Panc1 (cell line): ENCODE data around the gene NPAS1. TPM values are rescaled to one million over a fixed set of nuclear protein-coding genes. Genes with fewer than 3 reads are reported as not detected.
"Not testable (repeated sequence)": the region's sequence is repeated elsewhere in the genome, so short reads cannot be mapped to it uniquely, and the experiment has no call there.

Experiments used
- ATAC-seq: fragments of 200-7000 bp; cut with Tn5 transposase; 2 replicates; pipeline ENCODE4 v1.9.1; 2020; ENCODE audit warnings: mild to moderate bottlenecking, moderate library complexity
- BruUV-seq: library from RNA; stranded (reverse); fragments of 400-500 nt; replicated peaks from 2 replicates; lab custom pipeline; 2021; lab: Mats Ljungman, UMichigan
- CTCF ChIA-PET: fragments of 300-600 bp; sonication (Branson Sonifier 250); formaldehyde crosslinking; loops from one replicate; lab custom pipeline; 2022; ENCODE audit warnings: antibody characterized with exemption; lab: Charles Lee
- POLR2A ChIA-PET: fragments of 300-600 bp; sonication (Branson Sonifier 250); formaldehyde crosslinking; loops from one replicate; lab custom pipeline; 2022; ENCODE audit warnings: antibody characterized with exemption; lab: Charles Lee
- DNase-seq: peaks from one replicate; pipeline ENCODE4 v3.0.0-alpha.2; 2010; ENCODE audit warnings: low read depth, low spot score
- H3K27ac ChIP-seq: 2 replicates; pipeline ENCODE4 v1.5.1; 2011; ENCODE audit warnings: mild to moderate bottlenecking, low read length, inconsistent platforms
- H3K27me3 ChIP-seq: fragments of 200-500 bp; sonication (Bioruptor generic); 2 replicates; pipeline ENCODE4 v1.6.0; 2014; ENCODE audit warnings: low read length, inconsistent platforms; ENCODE audit not compliant: control insufficient read depth, insufficient read depth
- H3K36me3 ChIP-seq: fragments of 200-500 bp; sonication (Bioruptor generic); 2 replicates; pipeline ENCODE4 v1.5.1; 2014; ENCODE audit warnings: inconsistent platforms, mild to moderate bottlenecking, low read length, moderate library complexity; ENCODE audit not compliant: control insufficient read depth, insufficient read depth
- H3K4me1 ChIP-seq: 2 replicates; pipeline ENCODE4 v1.5.1; 2011; ENCODE audit warnings: inconsistent platforms, mild to moderate bottlenecking, low read length, moderate library complexity; ENCODE audit not compliant: control insufficient read depth, insufficient read depth
- H3K4me3 ChIP-seq, 2 experiments: 2 replicates each; pipeline ENCODE4 v1.5.1; 2011 to 2012; ENCODE audit warnings: low read depth in 2 of 2, low read length in 2 of 2, mild to moderate bottlenecking in 2 of 2, inconsistent platforms in 1 of 2, moderate library complexity in 1 of 2
- H3K9me3 ChIP-seq: fragments of 200-500 bp; sonication (Bioruptor generic); 2 replicates; pipeline ENCODE4 v1.5.1; 2014; ENCODE audit warnings: low read depth, mild to moderate bottlenecking, inconsistent platforms, low read length, moderate library complexity; ENCODE audit not compliant: control insufficient read depth, insufficient read depth
- CTCF ChIP-seq: fragments of 450-650 bp; IDR thresholded peaks from 2 replicates; pipeline ENCODE4 v1.5.1; 2017; ENCODE audit warnings: mild to moderate bottlenecking
- POLR2AphosphoS5 ChIP-seq: IDR thresholded peaks from 2 replicates; pipeline ENCODE4 v1.6.1; 2012; ENCODE audit warnings: mild to moderate bottlenecking, low read depth, low read length, moderate library complexity
- REST ChIP-seq, 2 experiments: IDR thresholded peaks; 2 replicates each; pipeline ENCODE4 v1.6.1; 2011 to 2012; ENCODE audit warnings: low read depth in 2 of 2, control low read depth in 1 of 2, low read length in 1 of 2, mild to moderate bottlenecking in 1 of 2, moderate library complexity in 1 of 2; ENCODE audit not compliant: insufficient read depth in 1 of 2
- SIN3A ChIP-seq: IDR thresholded peaks from 2 replicates; pipeline ENCODE4 v1.6.1; 2012; ENCODE audit warnings: low read depth, mild to moderate bottlenecking, low read length, moderate library complexity, borderline replicate concordance; ENCODE audit not compliant: insufficient read depth
- TCF7L2 ChIP-seq: IDR thresholded peaks from 2 replicates; pipeline ENCODE4 v1.6.1; 2011; ENCODE audit warnings: mild to moderate bottlenecking, low read depth, low read length, inconsistent platforms
- in situ Hi-C: cut with HindIII; loops from 2 replicates; pipeline ENCODE4 v1.10.0; 2016; ENCODE audit warnings: low sequenced_read_pairs, low pct_unique_long_range_greater_than_20kb
- intact Hi-C: fragments of 100-400 bp; cut with micrococcal nuclease; formaldehyde crosslinking; loops from one replicate; pipeline ENCODE4 v1.10.0; 2022; ENCODE audit not compliant: unreplicated experiment
- total RNA-seq: library from RNA; stranded (reverse); gene quantifications from one replicate; pipeline ENCODE4 v1.2.1, GENCODE V29; 2021; ENCODE audit not compliant: unreplicated experiment

The NPAS1 gene
- total RNA-seq, 1 experiment from 2014 or later = 3.6 TPM

GRCh38 chr19:47075941-47076340 is 56.3 kb downstream of the NPAS1 start:
- no peak for DNase-seq
- in situ Hi-C loops = no loop called here
- no peaks in the 10 kb centered on the region for H3K27me3 ChIP-seq
- TF ChIP-seq POLR2AphosphoS5 = no peak
- TF ChIP-seq SIN3A = no peak
- intact Hi-C loops = loop anchor here (5.0 kb wide), 1 partner anchor 46 kb away; no protein-coding TSS in a partner anchor
- H3K27ac ChIP-seq = no peak overlapping the region
- no peaks in the 10 kb centered on the region for H3K9me3 ChIP-seq
- CTCF ChIA-PET = interaction anchor here (0.5 kb wide), 2 partner anchors 13 to 48 kb away, joined by 3 to 4 read pairs; no protein-coding TSS in a partner anchor
- peaks cover 6% of the 10 kb centered on the region; the same call in 1 of the 2 replicates for H3K4me1 ChIP-seq
- BruUV-seq = no TSS peak
- POLR2A ChIA-PET = interaction anchor here (0.5 kb wide), 1 partner anchor 161 kb away, joined by 4 read pairs; no protein-coding TSS in a partner anchor
- ATAC-seq = no peak
- no peak overlapping the region for H3K4me3 ChIP-seq
- no peaks in the 10 kb centered on the region for H3K36me3 ChIP-seq

GRCh38 chr19:47078351-47078750 is 58.7 kb downstream of the NPAS1 start:
- H3K27me3 ChIP-seq, H3K36me3 ChIP-seq, CTCF ChIA-PET, DNase-seq, BruUV-seq, POLR2A ChIA-PET, in situ Hi-C loops, H3K4me3 ChIP-seq, H3K4me1 ChIP-seq, H3K9me3 ChIP-seq, H3K27ac ChIP-seq, ATAC-seq: not testable (repeated sequence)
- intact Hi-C loops = loop anchor here (5.0 kb wide), 1 partner anchor 44 kb away; no protein-coding TSS in a partner anchor

- H3K9me3 ChIP-seq = no peaks in the 10 kb centered on the region
- ATAC-seq (no peak), DNase-seq (no peak)
- H3K4me1 ChIP-seq = peaks cover 6% of the 10 kb centered on the region; the same call in 1 of the 2 replicates
- no peak overlapping the region for H3K4me3 ChIP-seq
- ChIA-PET CTCF (no interaction called here), POLR2A (interaction anchor here (0.6 kb wide), 1 partner anchor 44 kb away, joined by 3 read pairs; no protein-coding TSS in a partner anchor)
- TF ChIP-seq CTCF (no peak), TCF7L2 (no peak), REST (IDR thresholded peaks at IDR 0.05; ENCODE audit: insufficient read depth in 1 of 2, low read depth in 2 of 2, low read length in 1 of 2) (no peak), SIN3A (no peak), POLR2AphosphoS5 (no peak)
- in situ Hi-C loops (no loop called here), intact Hi-C loops (no loop called here)
- no peak overlapping the region for H3K27ac ChIP-seq
- peaks cover 5% of the 10 kb centered on the region; the same call in 1 of the 2 replicates for H3K36me3 ChIP-seq
- no TSS peak for BruUV-seq
- H3K27me3 ChIP-seq = no peaks in the 10 kb centered on the region
Observed at GRCh38 chr19:47081095-47081494, 61.5 kb downstream of the NPAS1 start.
